ELF-1 (cell line): Measurements from ENCODE around the gene RHAG.
"Not testable (repeated sequence)": the region's sequence is repeated elsewhere in the genome, so short reads cannot be mapped to it uniquely, and the experiment has no call there.

ENCODE experiments used
- DNase-seq: peaks from one replicate; pipeline ENCODE4 v3.0.0-alpha.2; 2016; ENCODE audit warnings: low read depth, low spot score

Gene RHAG

DNA sequence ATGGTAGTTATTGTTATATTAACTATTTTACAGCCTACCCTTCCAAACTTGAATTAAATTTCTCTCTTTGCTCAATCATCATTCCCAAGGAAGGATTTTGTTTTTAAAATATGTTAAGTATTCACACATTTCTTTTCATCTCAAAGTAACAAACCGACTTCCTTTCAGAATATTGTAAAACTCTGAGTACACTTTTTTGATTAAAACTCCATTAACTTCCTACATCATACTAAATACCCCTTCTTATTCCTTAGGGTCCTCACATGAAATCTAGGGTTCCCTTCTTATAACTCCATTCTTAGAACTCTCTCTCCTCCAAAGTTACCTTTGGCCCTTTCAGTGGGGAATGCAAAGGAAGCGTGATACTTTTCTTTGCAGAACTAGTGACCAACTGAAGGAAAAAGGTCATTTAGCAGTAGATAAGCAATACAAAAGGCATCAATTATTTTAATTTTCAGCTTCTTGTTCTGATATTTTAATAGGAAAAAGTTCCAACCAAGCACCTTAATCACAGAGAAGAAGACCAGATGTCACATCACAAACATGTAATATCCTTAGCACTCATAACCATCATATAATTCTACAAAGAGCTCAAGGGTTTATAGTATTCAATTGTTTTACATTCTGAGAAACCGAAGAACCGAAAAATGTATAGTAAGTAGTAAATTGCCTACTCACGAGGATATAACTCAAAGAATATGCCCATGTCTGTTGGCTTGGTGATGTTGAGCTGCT, 494 bp downstream of the RHAG start:
- DNase-seq: no peak

DNA sequence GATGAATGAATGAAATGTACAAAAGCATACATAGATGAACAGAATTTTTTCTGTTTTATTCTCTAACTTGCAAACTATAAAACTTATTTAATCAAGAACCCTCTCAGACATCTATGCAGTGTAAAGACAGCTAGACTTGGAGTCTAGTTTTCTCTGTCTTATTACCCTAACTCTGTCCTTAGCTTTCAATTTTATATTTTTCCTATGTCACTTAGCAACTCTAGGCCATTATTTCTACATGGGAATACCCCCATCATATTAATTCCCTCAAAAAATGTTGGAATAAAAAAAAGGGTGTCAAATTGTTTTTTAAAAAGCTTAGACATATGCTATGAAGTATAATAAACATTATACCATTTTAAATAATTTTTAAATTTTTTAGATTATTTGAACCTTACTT, 1.2 kb downstream of the RHAG start:
- DNase-seq: no peak

DNA sequence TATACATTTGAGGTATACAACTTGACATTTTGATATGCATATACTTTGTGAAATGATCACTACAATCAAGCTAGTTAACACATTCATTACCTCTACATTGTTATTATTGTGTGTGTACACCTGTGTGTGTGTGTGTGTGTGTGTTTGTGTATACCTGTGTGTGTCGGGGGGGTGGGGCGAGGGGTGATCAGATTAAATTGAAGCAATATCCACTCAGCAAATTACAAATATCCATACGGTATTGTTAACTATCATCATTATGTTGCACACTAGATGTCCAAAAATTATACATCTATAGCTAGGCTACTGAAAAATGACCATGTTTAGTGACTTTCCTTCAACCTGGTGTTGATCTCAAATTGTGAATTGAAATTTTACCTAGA, 1.8 kb downstream of the RHAG start:
- DNase-seq: no peak

DNA sequence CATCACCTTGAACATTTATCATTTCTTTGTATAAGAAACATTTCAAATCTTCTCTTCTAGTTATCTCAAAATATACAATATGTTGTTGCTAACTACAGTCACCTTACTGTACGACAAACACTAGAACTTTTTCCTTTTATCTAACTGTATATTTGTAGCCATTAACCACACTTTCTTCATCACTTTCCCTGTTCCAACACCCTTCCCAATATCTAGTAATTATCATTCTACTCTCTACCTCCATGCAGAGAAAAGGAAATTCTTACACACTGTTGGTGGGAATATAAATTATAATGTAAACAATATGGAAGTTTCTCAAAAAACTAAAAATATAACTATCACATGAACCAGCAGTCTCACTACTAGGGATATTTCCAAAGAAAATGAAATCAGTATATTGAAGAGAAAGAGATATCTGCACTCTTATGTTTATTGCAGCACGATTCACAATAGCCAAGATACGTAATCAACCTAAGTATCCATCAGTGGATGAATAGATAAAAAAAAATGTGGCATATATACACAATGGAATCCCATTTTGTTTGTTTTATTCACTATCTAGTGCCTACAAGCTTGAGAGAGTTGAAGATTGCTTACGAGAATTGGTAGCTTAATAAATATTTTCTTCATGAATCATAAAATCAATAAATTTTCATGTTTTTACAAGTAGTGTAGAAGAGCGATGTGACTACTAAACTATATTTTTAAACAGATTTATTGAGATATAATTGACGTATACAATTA, 2.4 kb downstream of the RHAG start:
- no peak for DNase-seq

DNA sequence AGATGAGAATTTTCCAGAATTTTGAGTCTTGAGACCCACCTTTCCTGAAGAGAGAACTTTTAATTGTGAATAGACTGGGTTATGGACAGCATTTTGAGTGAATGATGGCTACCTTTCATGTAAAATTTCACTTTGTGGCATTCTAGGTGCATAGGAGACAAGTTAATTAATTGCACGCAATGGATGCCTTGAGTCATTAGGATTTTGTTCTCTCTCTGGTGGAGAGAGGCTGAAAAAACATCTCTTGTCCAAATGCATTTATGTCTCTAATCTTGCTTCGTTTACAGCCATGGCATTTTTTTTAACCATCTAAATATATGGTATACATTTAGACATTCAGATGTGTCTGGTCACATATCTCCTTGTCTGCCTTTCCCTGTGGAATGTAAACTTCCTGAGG, 3.1 kb downstream of the RHAG start:
- no peak for DNase-seq

DNA sequence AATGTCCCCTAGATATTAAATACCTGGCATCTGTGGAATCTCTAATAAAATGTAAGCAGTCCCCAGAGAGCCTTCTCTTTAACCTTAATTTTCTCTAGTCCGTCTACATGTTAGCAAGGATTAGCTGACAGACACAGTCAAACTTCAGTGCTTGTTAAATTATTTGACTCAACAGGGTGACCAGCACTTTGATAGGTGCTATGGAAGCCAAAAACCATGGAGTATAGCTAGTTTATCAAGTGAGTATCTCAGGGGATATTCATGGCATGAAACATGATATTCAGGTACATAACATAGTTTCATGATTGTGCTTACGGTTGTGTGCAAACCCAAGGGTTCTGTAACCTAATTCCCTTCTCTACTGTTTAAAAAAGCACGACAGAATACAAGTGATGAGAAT, 3.9 kb downstream of the RHAG start:
- no peak for DNase-seq

DNA sequence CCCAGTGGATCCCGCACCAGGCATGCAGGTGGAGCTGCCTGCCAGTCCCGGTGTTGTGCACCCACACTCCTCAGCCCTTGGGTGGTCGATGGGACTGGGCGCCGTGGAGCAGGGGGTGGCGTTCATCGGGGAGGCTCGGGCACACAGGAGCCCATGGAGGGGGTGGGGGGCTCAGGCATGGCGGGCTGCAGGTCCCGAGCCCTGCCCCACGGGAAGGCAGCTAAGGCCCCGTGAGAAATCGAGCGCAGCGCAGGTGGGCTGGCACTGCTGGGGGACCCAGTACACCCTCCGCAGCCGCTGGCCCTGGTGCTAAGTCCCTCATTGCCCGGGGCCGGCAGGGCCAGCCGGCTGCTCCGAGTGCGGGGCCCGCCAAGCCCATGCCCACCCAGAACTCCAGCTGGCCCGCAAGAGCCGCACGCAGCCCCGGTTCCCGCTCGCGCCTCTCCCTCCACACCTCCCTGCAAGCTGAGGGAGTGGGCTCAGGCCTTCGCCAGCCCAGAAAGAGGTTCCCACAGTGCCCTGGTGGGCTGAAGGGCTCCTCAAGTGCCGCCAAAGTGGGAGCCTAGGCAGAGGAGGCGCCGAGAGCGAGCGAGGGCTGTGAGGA, 7.1 kb downstream of the RHAG start:
- not testable (repeated sequence) for DNase-seq

DNA sequence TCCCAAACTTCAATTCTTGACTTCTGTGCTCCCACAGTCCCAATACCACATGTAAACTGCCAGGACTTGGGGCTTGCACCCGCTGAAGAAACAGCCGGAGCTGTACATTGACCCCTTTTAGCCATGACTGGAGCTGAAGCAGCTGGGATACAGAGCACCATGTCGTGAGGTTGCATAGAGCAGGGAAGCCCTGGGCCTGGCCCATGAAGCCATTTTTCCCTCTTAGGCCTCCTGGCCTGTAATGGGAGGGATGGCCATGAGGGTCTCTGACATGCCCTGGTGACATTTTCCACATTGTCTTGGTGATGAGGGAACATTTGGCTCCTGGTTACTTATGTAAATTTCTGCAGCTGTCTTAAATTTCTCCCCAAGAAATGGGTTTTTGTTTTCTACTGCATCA, 9.8 kb downstream of the RHAG start:
- no peak for DNase-seq

DNA sequence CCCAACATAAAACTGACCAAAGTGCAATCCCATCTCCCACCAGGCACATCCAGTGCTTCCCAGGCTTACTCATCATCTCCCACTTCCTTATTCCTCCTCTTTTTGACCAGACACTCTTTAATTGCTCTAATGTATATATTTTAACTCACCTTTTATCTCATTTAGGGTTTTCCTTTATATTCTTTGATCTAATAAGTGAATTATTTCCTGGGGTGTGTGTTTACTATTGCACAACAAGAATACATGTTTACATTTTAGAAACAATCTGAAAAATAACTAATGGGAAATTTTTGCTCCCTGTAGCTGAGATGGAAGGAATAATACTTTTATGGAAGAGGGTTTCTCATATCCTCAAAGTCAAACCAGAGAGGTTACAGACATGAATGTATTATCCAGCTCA, 18.4 kb downstream of the RHAG start:
- DNase-seq: no peak

DNA sequence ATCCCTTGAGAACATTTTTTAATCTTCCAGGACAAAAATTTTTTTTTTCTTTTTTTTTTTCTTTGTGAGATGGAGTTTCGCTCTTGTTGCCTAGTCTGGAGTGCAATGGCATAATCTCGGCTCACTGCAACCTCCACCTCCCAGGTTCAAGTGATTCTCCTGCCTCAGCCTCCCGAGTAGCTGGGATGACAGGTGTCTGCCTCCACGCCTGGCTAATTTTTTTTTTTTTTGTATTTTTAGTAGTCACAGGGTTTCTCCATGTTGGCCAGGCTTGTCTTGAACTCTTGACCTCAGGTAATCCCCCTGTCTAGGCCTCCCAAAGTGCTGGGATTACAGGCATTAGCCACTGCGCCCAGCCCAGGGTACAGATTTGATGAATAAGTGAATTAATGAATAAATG, 22.5 kb downstream of the RHAG start:
- DNase-seq: not testable (repeated sequence)

DNA sequence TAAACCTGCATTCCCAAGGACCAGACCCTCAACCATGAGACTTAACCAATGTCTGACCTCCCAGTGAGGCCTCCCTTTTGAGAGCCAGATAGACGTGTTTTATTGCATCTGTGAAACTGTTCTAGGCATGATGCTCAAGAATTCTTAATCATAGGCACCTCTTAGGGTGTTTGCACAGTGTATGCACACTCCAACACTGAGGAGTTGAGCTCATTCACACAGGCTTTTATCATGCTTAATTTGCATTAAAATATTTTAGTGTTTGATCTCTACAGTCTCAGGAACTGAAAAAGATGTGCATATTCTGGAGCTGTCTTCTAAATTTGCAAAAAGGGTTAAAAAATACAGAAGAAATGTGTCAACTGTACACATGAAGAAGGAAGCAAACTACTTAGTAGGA, 27.4 kb downstream of the RHAG start:
- no peak for DNase-seq

DNA sequence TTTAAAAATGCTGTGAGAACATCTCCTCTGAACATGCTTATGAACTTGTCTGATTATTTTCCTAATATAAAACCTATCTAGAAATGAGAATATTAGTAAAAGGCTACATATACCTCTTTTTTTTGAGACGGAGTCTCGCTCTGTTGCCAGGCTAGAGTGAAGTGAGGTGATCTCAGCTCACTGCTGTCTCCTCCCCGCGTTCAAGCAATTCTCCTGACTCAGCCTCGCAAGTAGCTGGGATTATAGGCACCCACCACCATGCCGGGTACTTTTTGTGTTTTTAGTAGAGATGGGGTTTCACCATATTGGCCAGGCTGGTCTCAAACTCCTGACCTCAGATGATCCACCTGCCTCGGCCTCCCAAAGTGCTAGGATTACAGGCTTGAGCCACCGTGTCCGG, 28.4 kb downstream of the RHAG start:
- DNase-seq: not testable (repeated sequence)

DNA sequence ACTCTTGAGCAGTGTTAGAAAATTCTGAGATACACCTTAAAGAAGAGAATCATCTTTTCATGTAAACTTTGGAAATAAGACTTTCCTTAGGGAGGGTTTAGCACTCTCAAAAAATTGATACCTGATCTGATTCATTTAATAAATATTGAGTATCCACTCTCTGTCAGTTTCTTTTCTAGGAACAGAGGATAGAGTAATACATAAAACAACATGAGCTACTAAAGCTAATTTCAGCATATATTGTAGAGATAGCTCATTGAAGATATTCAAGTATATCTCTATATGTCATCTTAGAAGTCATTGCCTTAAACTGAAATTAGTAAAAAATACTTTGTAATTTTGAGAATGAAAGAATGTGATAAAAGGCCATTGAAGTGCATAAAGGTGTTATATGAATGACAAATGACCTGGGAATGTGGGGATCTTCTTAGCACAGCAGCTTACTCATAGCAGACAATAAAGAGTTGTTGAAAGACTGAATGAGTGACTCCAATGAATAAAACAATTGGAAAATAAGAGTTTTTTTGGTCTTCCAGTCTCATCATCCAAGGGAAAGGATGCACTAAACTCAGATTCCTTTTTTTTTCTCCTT, 29.2 kb downstream of the RHAG start:
- no peak for DNase-seq

DNA sequence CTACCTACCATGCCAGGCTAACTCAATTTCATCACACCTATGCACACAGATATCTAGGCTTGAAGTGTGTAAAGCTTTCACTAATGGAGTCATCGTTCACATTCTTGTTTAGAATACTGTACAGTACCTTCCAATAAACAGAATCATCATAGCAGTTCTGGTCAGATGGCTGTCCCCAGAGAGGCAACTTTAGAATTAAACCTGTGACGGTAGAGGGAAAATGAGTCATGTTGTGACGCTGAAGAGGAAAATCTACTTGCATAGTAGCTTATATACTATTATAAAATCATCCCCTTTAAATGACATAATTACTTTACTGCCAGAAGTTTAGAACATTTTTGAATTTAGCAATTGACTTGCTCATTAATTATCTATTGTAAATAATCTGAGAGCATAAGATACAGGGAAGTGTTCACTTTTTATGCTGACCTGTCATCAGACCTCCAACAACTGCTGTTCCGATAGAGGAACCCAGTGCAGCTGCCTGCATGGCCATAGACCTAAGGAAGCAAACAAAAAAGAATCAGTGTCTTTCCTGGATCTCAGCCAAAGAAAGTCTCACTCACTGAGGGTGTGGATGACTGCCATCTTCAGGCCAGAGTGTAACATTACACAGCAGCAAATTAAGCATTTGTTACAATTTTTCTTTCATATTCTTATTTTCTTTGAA, 29.8 kb downstream of the RHAG start:
- peak; percentile 43 for DNase-seq

DNA sequence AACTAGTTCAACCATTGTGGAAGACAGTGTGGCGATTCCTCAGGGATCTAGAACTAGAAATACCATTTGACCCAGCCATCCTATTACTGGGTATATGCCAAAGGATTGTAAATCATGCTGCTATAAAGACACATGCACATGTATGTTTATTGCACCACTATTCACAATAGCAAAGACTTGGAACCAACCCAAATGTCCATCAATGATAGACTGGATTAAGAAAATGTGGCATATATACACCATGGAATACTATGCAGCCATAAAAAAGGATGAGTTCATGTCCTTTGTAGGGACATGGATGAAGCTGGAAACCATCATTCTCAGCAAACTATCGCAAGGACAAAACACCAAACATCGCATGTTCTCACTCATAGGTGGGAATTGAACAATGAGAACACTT, 32.6 kb downstream of the RHAG start:
- DNase-seq: not testable (repeated sequence)

DNA sequence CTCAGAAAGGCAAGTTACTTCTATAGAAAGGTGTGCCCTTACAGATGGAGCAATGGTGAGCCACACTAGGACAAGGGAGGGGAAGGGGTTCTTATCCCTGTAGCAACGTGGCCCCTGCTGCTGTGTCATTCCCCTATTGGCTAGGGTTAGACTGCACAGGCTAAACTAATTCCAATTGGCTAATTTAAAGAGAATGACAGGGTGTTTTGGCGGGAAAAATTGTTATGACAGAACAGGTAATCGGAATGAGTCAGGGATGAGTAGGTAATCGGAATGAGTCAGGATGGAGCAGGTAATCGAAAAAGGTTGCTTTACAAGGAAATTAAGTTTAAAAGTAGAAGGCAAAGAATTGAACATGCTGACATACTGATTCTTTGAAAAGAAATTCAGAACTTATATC, 49.4 kb downstream of the RHAG start:
- DNase-seq: not testable (repeated sequence)

DNA sequence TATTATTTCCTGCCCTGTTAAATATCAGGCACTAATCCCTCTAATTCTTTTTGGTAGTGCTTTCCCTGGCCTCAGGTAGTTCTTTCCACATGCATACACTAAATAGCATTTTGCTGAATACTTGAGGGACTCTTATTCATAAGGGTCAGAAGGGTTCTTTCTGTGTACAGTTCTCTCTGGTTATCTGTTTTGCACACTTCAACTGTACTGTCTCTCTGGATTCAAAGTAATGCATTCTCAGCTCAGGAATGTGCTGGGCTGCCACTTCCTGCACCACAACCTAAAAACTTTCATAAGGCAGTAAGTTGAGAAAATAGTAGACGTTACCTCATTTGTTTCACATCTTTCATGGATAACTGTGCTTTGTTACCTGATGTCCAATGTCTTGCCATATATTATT, 54.1 kb downstream of the RHAG start:
- no peak for DNase-seq

DNA sequence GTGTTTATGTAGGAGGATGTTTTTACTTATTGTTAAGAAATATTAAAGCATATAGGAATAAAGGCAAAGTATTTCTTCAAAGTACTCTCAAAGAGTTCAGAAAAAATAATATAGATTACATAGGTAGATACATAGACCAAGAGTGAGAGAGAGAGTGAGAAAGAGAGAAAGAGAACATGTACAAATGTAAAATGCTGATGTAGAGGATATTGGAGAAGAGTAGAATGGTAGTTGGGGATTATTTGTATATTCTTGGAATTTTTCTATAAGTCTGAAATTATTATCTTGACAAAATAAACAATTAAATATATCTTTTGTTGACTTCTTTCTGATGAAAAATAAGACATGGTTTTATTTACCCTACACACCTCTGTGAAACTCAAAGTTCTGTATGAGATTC, 57.0 kb downstream of the RHAG start:
- DNase-seq: no peak

DNA sequence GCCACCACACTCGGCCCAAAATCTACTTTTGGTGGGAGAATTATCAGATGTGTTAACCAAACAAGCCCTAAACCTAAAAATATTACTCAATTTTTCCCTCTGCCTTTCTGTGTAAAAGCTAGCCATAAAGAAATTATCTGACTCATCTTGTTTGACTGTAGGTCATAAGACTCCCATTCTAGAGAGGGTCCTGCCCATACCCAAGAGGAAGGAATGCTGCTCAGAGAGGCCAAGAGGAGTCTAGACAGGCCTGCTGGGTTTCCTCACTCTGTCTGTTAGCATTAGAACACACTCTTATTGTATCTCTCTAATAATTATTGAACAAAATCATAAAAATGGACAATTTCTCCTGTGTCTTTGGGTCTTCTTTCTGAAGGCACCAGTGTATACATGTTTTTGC, 60.0 kb downstream of the RHAG start:
- no peak for DNase-seq

DNA sequence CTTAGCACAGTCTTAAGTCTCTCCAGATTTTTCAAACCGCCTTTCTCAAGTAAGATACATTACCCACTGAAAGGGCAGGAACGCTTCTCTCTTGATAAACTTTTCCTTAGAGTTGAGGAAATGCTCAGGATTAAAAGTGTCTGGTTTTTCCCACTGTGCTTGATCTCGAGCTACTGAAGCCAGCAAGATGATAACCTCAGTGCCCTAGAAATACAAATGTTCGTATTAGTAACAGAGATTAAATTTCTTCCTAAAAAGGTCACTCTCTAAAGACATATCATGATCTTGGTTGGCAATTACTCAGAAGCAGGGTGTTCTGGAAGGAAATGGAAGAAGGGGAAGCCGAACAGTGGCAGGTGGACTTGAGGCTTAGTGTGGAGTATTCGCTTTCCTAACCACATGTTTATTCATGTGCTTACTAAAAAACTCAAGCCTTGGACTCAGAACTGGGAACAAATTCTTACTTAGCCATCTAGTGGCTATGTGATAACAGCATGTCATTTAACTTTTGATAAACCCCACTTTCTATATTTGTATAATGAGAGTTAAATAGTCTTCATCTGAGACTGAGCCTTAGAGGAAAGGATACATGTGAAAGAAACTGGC, 66.1 kb downstream of the RHAG start:
- no peak for DNase-seq

DNA sequence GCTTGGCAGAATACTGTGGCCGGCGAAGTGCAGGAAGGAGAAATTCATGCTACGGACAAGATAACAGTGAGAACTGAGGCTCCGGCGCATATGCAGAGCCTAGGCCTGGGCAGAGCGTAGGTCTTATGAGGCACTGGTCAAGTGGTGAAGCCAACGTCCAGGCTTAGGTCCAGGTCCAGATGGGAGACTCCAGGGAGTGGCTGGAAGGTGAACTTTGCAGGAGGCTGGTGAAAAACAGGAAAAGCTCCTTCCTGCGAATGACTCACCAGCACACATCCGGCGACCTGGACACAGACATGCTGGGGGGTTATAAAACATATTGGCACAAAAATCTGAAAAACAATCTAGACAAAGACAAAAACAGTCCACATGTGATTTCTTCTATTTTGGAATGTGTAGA, 70.8 kb downstream of the RHAG start:
- DNase-seq: no peak

DNA sequence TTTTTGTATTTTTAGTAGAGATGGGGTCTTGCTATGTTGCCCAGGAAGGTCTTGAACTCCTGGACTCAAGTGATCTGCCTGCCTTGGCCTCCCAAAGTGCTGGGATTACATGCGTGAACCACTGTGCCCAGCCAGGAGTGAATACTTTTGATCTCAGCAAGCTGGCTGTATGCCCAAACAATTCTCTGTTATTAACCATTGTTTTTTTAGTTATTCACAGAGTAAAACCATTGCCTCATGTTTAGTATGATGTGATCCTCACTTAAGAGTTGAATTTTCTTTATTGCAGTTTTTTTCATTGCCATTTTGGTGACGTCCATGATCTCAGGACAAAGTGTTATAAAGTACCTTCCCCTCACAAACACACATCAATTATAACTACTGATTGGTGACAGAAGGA, 71.4 kb downstream of the RHAG start:
- no peak for DNase-seq
